Parathyroid adenoma (tissue), 2 donors: Measurements from ENCODE around the gene CNGA3.

Experiments
- H2AFZ ChIP-seq: fragments of 300-600 bp; sonication (generic); one replicate; pipeline ENCODE4 v1.7.0; 2017; ENCODE audit warnings: antibody characterized with exemption, mild to moderate bottlenecking
- H3K27ac ChIP-seq: fragments of 300-600 bp; sonication (generic); one replicate; pipeline ENCODE4 v1.7.0; 2017
- H3K27me3 ChIP-seq: fragments of 300-600 bp; sonication (generic); one replicate; pipeline ENCODE4 v1.7.0; 2017; ENCODE audit warnings: low read length; ENCODE audit not compliant: control insufficient read depth, insufficient read depth
- H3K36me3 ChIP-seq: fragments of 300-600 bp; sonication (generic); one replicate; pipeline ENCODE4 v1.7.0; 2017; ENCODE audit warnings: low read length; ENCODE audit not compliant: control insufficient read depth, insufficient read depth
- H3K4me1 ChIP-seq: fragments of 300-600 bp; sonication (generic); one replicate; pipeline ENCODE4 v1.7.0; 2017; ENCODE audit warnings: control low read depth
- H3K4me2 ChIP-seq: fragments of 300-600 bp; sonication (generic); one replicate; pipeline ENCODE4 v1.7.0; 2017; ENCODE audit warnings: low read length
- H3K4me3 ChIP-seq: fragments of 300-600 bp; sonication (generic); one replicate; pipeline ENCODE4 v1.7.0; 2017; ENCODE audit warnings: low read depth, low read length
- H3K79me2 ChIP-seq: fragments of 300-600 bp; sonication (generic); one replicate; pipeline ENCODE4 v1.7.0; 2017; ENCODE audit warnings: control low read depth
- H3K9ac ChIP-seq: fragments of 300-600 bp; sonication (generic); one replicate; pipeline ENCODE4 v1.7.0; 2017; ENCODE audit warnings: mild to moderate bottlenecking
- H3K9me3 ChIP-seq: fragments of 300-600 bp; sonication (generic); one replicate; pipeline ENCODE4 v1.7.0; 2017; ENCODE audit warnings: low read length; ENCODE audit not compliant: control insufficient read depth
- CTCF ChIP-seq: fragments of 300-600 bp; sonication (generic); IDR thresholded peaks from one replicate; pipeline ENCODE4 v1.7.0; 2017; ENCODE audit warnings: antibody characterized with exemption, mild to moderate bottlenecking
- donor health status: primary hyperparathyroidism.

Gene CNGA3

GRCh38 chr2:98324181-98324580 lies 22.1 kb upstream of the CNGA3 start:
- Histone ChIP-seq H3K4me2 (no peak overlapping the region), H3K27ac (no peak overlapping the region), H3K9ac (no peak overlapping the region), H3K79me2 (no peaks in the 10 kb centered on the region), H3K36me3 (no peaks in the 10 kb centered on the region), H3K4me3 (no peak overlapping the region), H3K4me1 (no peaks in the 10 kb centered on the region), H3K9me3 (no peaks in the 10 kb centered on the region), H3K27me3 (no peaks in the 10 kb centered on the region), H2AFZ (no peak overlapping the region)
- no peak for TF ChIP-seq CTCF

DNA sequence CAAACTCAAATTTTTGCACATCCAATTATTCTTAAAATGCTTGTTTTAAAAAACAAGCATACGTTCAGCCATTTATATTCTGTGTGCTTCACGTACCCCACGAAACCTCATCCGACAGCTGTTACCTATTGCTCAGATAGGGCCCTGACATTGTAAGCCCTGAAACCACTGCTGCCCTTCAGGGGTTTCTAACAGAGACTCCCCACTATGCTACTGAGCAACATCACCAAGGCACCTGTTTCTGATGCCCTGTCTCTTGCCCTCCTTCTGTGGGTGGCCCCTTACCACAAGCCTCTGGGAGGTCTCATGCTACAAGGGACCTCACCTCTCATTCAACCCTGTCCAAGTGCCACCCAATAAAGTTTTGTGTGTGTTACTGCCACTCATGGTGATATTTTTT lies 18.5 kb upstream of the CNGA3 start:
- no peaks in the 10 kb centered on the region for H3K4me1 ChIP-seq
- no peaks in the 10 kb centered on the region for H3K9me3 ChIP-seq
- no peak for TF ChIP-seq CTCF
- no peaks in the 10 kb centered on the region for H3K36me3 ChIP-seq
- no peak overlapping the region for H2AFZ ChIP-seq
- H3K79me2 ChIP-seq = no peaks in the 10 kb centered on the region
- H3K4me3 ChIP-seq = no peak overlapping the region
- no peaks in the 10 kb centered on the region for H3K27me3 ChIP-seq
- H3K4me2 ChIP-seq = no peak overlapping the region
- H3K9ac ChIP-seq = no peak overlapping the region
- H3K27ac ChIP-seq = no peak overlapping the region

DNA sequence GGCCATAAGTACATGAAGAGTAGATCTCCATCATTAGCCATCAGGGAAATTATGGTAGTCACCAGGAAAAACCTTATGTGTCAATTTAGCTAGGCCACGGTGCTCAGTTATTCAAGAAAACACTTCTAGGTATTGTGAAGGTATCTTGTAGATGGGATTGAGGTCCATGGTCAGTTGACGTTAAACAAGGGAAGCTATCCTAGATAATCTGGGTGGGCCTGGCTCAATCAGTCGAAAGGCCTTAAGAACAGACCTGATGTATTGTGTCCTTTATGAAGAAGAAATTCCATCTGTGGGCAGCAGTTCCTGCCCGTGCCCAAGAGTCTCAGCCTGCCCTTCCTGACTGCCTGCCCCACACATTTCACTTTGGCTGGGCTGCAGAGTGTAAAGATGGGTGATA lies 16.7 kb upstream of the CNGA3 start:
- no peak overlapping the region for H3K4me2 ChIP-seq
- no peaks in the 10 kb centered on the region for H3K36me3 ChIP-seq
- no peaks in the 10 kb centered on the region for H3K27me3 ChIP-seq
- no peak overlapping the region for H3K4me3 ChIP-seq
- no peaks in the 10 kb centered on the region for H3K4me1 ChIP-seq
- no peak overlapping the region for H3K27ac ChIP-seq
- no peaks in the 10 kb centered on the region for H3K79me2 ChIP-seq
- no peak overlapping the region for H3K9ac ChIP-seq
- TF ChIP-seq CTCF = no peak
- no peaks in the 10 kb centered on the region for H3K9me3 ChIP-seq
- no peak overlapping the region for H2AFZ ChIP-seq

- Histone ChIP-seq H3K4me2 (no peak overlapping the region), H3K4me3 (no peak overlapping the region), H3K36me3 (no peaks in the 10 kb centered on the region), H3K79me2 (no peaks in the 10 kb centered on the region), H3K4me1 (no peaks in the 10 kb centered on the region), H3K9ac (no peak overlapping the region), H3K9me3 (no peaks in the 10 kb centered on the region), H3K27ac (no peak overlapping the region), H3K27me3 (no peaks in the 10 kb centered on the region), H2AFZ (no peak overlapping the region)
- no peak for TF ChIP-seq CTCF
Observed at GRCh38 chr2:98332989-98333388, 13.3 kb upstream of the CNGA3 start.

DNA sequence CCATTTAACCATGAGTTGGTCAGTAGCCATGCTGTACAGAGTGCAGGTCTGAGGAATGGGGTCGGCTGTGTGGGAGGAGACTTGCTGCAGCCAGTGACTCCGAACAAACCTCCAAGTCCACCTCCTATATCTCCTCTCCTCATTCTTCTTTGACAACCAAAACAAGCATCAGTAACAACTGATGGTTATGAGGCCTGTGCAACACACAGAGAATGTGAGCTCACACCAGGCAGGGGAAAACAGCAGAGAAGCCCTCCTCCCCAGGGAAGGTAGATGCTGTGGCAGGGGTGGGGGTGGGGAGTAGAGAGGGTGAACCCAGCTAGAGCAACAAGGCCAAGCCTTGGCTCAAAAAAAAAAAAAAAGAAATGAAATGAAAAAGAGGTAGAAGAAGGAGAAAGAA lies 12.3 kb upstream of the CNGA3 start:
- no peak for TF ChIP-seq CTCF
- no peaks in the 10 kb centered on the region for H3K36me3 ChIP-seq
- H3K27ac ChIP-seq = no peak overlapping the region

More for the DNA sequence above, 12.3 kb upstream of the CNGA3 start:
- H3K9ac ChIP-seq = no peak overlapping the region
- no peak overlapping the region for H3K4me2 ChIP-seq
- H3K9me3 ChIP-seq = no peaks in the 10 kb centered on the region
- H3K4me1 ChIP-seq = no peaks in the 10 kb centered on the region
- no peak overlapping the region for H2AFZ ChIP-seq
- no peak overlapping the region for H3K4me3 ChIP-seq
- no peaks in the 10 kb centered on the region for H3K79me2 ChIP-seq
- H3K27me3 ChIP-seq = no peaks in the 10 kb centered on the region
